ENCODE data around the gene TBC1D5. TPM values are rescaled to one million over a fixed set of nuclear protein-coding genes. Genes with fewer than 3 reads are reported as not detected.
"Not testable (repeated sequence)": the region's sequence is repeated elsewhere in the genome, so short reads cannot be mapped to it uniquely, and the experiment has no call there.

Gene TBC1D5, protein sequence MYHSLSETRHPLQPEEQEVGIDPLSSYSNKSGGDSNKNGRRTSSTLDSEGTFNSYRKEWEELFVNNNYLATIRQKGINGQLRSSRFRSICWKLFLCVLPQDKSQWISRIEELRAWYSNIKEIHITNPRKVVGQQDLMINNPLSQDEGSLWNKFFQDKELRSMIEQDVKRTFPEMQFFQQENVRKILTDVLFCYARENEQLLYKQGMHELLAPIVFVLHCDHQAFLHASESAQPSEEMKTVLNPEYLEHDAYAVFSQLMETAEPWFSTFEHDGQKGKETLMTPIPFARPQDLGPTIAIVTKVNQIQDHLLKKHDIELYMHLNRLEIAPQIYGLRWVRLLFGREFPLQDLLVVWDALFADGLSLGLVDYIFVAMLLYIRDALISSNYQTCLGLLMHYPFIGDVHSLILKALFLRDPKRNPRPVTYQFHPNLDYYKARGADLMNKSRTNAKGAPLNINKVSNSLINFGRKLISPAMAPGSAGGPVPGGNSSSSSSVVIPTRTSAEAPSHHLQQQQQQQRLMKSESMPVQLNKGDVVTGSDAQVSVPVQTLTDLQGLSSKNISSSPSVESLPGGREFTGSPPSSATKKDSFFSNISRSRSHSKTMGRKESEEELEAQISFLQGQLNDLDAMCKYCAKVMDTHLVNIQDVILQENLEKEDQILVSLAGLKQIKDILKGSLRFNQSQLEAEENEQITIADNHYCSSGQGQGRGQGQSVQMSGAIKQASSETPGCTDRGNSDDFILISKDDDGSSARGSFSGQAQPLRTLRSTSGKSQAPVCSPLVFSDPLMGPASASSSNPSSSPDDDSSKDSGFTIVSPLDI
- 10 to 100 TPM; 53.9 to 56.9 TPM for total RNA-seq

- H3K36me3 Mint-ChIP-seq (ENCODE audit: low read depth): peaks cover 10% of the 10 kb centered on the region
- H3K9me3 Mint-ChIP-seq (ENCODE audit: low read depth): no peaks in the 10 kb centered on the region
- H3K4me3 Mint-ChIP-seq: peak within 1 kb of the TSS; percentile 93
- POLR2A ChIA-PET: interaction anchor here (0.6 to 1.1 kb wide), 3 partner anchors 32 to 329 kb away, joined by 3 to 10 read pairs (median 3); no protein-coding TSS in a partner anchor
- no peaks in the 10 kb centered on the region for H3K27me3 Mint-ChIP-seq
- CTCF ChIA-PET: interaction anchor here (1.1 to 1.4 kb wide), 2 partner anchors 32 to 591 kb away, joined by 3 to 5 read pairs; no protein-coding TSS in a partner anchor
- peak; percentile 97 for DNase-seq
- peak; percentile 97 for ATAC-seq
- H3K27ac Mint-ChIP-seq: peak within 1 kb of the TSS; percentile 93
- intact Hi-C loops (cut with DNase I, micrococcal nuclease): loop anchor here (1.0 to 10.0 kb wide), 9 partner anchors 32 to 1887 kb away; partner anchors contain the start of genes DPH3 (in 1 of the 2) and OXNAD1 (in 1 of the 2)
- H3K4me1 Mint-ChIP-seq: peaks cover 40% of the 10 kb centered on the region
Measured at GRCh38 chr3:17742102-17742879, at the start of gene TBC1D5. TSS of gene TBC1D5 (minus strand) at chr3:17742631. CDS start at chr3:17508570, 234,061 bp downstream.

GRCh38 chr3:17783426-17783825 is 41.0 kb upstream of the TBC1D5 start:
- Mint-ChIP-seq H3K9me3 (ENCODE audit: low read depth) (peaks cover 5% of the 10 kb centered on the region), H3K27me3 (peaks cover 3% of the 10 kb centered on the region), H3K36me3 (ENCODE audit: low read depth) (peaks cover 5% of the 10 kb centered on the region), H3K4me1 (peaks cover 12% of the 10 kb centered on the region), H3K27ac (no peak overlapping the region), H3K4me3 (no peak overlapping the region)
- CTCF ChIA-PET: no interaction called here
- no peak for DNase-seq
- intact Hi-C loops (cut with DNase I, micrococcal nuclease): no loop called here
- no peak for ATAC-seq
- POLR2A ChIA-PET: no interaction called here

DNA sequence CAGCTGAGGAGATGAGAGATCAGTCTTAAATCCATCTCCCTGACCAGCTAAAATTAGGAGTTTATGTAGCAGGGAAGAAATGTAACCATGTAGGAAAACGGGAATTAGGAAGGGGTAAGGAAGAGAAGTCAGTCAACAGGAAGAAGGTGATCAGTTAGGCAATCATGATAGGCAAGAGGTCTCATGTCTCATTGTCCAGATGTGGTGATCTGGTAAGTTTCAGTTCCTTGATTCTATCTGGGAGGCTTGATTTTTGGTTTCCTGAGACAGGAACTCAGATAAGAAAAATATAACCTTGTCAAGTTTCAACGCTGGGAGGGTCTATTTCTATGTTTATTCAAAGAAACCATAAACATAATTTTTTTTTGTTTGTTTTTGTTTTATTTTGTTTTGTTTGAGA is 40.3 kb upstream of the TBC1D5 start:
- ATAC-seq (no peak), DNase-seq (no peak)
- H3K27me3 Mint-ChIP-seq: peaks cover 3% of the 10 kb centered on the region
- intact Hi-C loops (cut with DNase I, micrococcal nuclease): no loop called here
- POLR2A ChIA-PET: no interaction called here
- H3K4me3 Mint-ChIP-seq: no peak overlapping the region
- H3K36me3 Mint-ChIP-seq (ENCODE audit: low read depth): peaks cover 5% of the 10 kb centered on the region
- no peak overlapping the region for H3K27ac Mint-ChIP-seq
- peaks cover 12% of the 10 kb centered on the region for H3K4me1 Mint-ChIP-seq
- H3K9me3 Mint-ChIP-seq (ENCODE audit: low read depth): peaks cover 5% of the 10 kb centered on the region
- CTCF ChIA-PET: interaction anchor here (0.7 kb wide), 1 partner anchor 84 kb away, joined by 3 read pairs; no protein-coding TSS in a partner anchor

GRCh38 chr3:17780369-17780768 is 37.9 kb upstream of the TBC1D5 start:
- POLR2A ChIA-PET; H3K27me3 Mint-ChIP-seq; H3K27ac Mint-ChIP-seq; H3K9me3 Mint-ChIP-seq (ENCODE audit: low read depth); H3K4me3 Mint-ChIP-seq; DNase-seq; intact Hi-C loops (cut with DNase I, micrococcal nuclease); ATAC-seq; CTCF ChIA-PET; H3K36me3 Mint-ChIP-seq (ENCODE audit: low read depth): not testable (repeated sequence)
- H3K4me1 Mint-ChIP-seq: peaks cover 15% of the 10 kb centered on the region

GRCh38 chr3:17779304-17780250 is 37.1 kb upstream of the TBC1D5 start:
- ATAC-seq: peak; percentile 61
- H3K27me3 Mint-ChIP-seq; H3K9me3 Mint-ChIP-seq (ENCODE audit: low read depth); POLR2A ChIA-PET; DNase-seq; CTCF ChIA-PET; H3K36me3 Mint-ChIP-seq (ENCODE audit: low read depth); intact Hi-C loops (cut with DNase I, micrococcal nuclease); H3K4me3 Mint-ChIP-seq; H3K27ac Mint-ChIP-seq: not testable (repeated sequence)
- H3K4me1 Mint-ChIP-seq: peaks cover 21% of the 10 kb centered on the region

- ATAC-seq, POLR2A ChIA-PET: not testable (repeated sequence)
Measured at GRCh38 chr3:17777326-17777725, 34.9 kb upstream of the TBC1D5 start.

DNA sequence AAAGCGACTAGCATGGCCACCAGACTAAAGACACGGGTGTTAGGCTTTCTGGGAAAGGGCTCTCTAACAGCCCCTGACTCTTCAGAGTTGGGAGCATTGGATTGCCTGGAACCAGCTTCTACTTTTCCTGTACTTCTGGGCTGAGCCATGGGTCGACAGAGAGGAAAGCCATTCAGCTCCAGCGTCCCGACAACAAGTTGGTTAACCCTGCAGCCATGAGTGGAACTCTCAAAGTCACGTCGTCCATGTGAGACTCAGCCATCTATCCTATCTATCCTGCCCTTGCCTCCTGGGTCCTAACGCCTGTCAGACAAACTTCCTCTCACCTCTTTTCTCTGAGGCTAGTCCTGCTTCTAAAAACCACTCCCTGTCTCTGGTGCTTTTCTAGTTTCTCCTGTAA is 32.6 kb upstream of the TBC1D5 start:
- H3K27ac Mint-ChIP-seq: peak overlapping the region; percentile 81
- peak; percentile 50 for ATAC-seq
- H3K36me3 Mint-ChIP-seq (ENCODE audit: low read depth): peaks cover 2% of the 10 kb centered on the region
- H3K9me3 Mint-ChIP-seq (ENCODE audit: low read depth): peaks cover 2% of the 10 kb centered on the region
- CTCF ChIA-PET: interaction anchor here (1.0 to 2.2 kb wide), 3 partner anchors 32 to 66 kb away, joined by 3 to 8 read pairs (median 5); no protein-coding TSS in a partner anchor
- intact Hi-C loops (cut with DNase I, micrococcal nuclease): no loop called here
- POLR2A ChIA-PET: interaction anchor here (1.4 kb wide), 1 partner anchor 32 kb away, joined by 10 read pairs; the partner anchor contains the start of gene TBC1D5
- DNase-seq: peak; percentile 63
- peaks cover 13% of the 10 kb centered on the region for H3K27me3 Mint-ChIP-seq
- H3K4me1 Mint-ChIP-seq: peaks cover 24% of the 10 kb centered on the region
- peak overlapping the region; percentile 74 for H3K4me3 Mint-ChIP-seq

More at GRCh38 chr3:17777326-17777725, 34.9 kb upstream of the TBC1D5 start:
- H3K27ac Mint-ChIP-seq; H3K9me3 Mint-ChIP-seq (ENCODE audit: low read depth); H3K36me3 Mint-ChIP-seq (ENCODE audit: low read depth); DNase-seq; CTCF ChIA-PET; intact Hi-C loops (cut with DNase I, micrococcal nuclease); H3K4me3 Mint-ChIP-seq: not testable (repeated sequence)
- H3K27me3 Mint-ChIP-seq: peaks cover 12% of the 10 kb centered on the region
- peaks cover 25% of the 10 kb centered on the region for H3K4me1 Mint-ChIP-seq

- peak overlapping the region; percentile 81 for H3K27ac Mint-ChIP-seq
- CTCF ChIA-PET: interaction anchor here (0.6 to 2.2 kb wide), 4 partner anchors 31 to 147 kb away, joined by 3 to 8 read pairs (median 4); no protein-coding TSS in a partner anchor
- H3K36me3 Mint-ChIP-seq (ENCODE audit: low read depth): not testable (repeated sequence)
Measured at GRCh38 chr3:17774180-17774910, 31.9 kb upstream of the TBC1D5 start.

GRCh38 chr3:17772556-17772955 is 30.1 kb upstream of the TBC1D5 start:
- H3K4me1 Mint-ChIP-seq: peaks cover 14% of the 10 kb centered on the region
- intact Hi-C loops (cut with DNase I, micrococcal nuclease): no loop called here
- DNase-seq (no peak), ATAC-seq (no peak)
- ChIA-PET CTCF (no interaction called here), POLR2A (no interaction called here)
- no peak overlapping the region for H3K27ac Mint-ChIP-seq
- peaks cover 2% of the 10 kb centered on the region for H3K36me3 Mint-ChIP-seq (ENCODE audit: low read depth)
- no peak overlapping the region for H3K4me3 Mint-ChIP-seq
- peaks cover 2% of the 10 kb centered on the region for H3K9me3 Mint-ChIP-seq (ENCODE audit: low read depth)
- peaks cover 13% of the 10 kb centered on the region for H3K27me3 Mint-ChIP-seq

More at GRCh38 chr3:17774180-17774910, 31.9 kb upstream of the TBC1D5 start:
- DNase-seq (peak; percentile 81), ATAC-seq (peak; percentile 74)
- intact Hi-C loops (cut with DNase I, micrococcal nuclease): loop anchor here in 1 of 2 experiments (1.0 kb wide), 1 partner anchor 32 kb away; the partner anchor contains the start of gene TBC1D5
- H3K4me3 Mint-ChIP-seq: peak overlapping the region; percentile 74
- H3K9me3 Mint-ChIP-seq (ENCODE audit: low read depth): not testable (repeated sequence)
- peaks cover 17% of the 10 kb centered on the region for H3K4me1 Mint-ChIP-seq
- POLR2A ChIA-PET: interaction anchor here (0.6 to 1.4 kb wide), 2 partner anchors 26 to 32 kb away, joined by 3 to 10 read pairs; partner anchors contain the start of gene TBC1D5
- peaks cover 13% of the 10 kb centered on the region for H3K27me3 Mint-ChIP-seq
